KMS-11 (cell line): Measurements from ENCODE around the gene HELZ2.

Experiments used
- H2AFZ ChIP-seq: fragments of 200-600 bp; sonication (generic); 2 replicates; pipeline ENCODE4 v1.6.1; 2016; ENCODE audit warnings: antibody characterized with exemption, mixed run types, low read depth
- H3K27ac ChIP-seq: fragments of 200-600 bp; sonication (generic); 2 replicates; pipeline ENCODE4 v1.6.1; 2016; ENCODE audit warnings: mild to moderate bottlenecking, mixed run types
- H3K27me3 ChIP-seq: fragments of 200-600 bp; sonication (generic); 2 replicates; pipeline ENCODE4 v1.6.1; 2017; ENCODE audit warnings: mild to moderate bottlenecking, low read depth, mixed run types, moderate library complexity; ENCODE audit not compliant: insufficient read depth
- H3K36me3 ChIP-seq: fragments of 200-600 bp; sonication (generic); 2 replicates; pipeline ENCODE4 v1.6.1; 2017; ENCODE audit warnings: mild to moderate bottlenecking, mixed run types; ENCODE audit not compliant: insufficient read depth
- H3K4me1 ChIP-seq: fragments of 200-600 bp; sonication (generic); 2 replicates; pipeline ENCODE4 v1.6.1; 2016; ENCODE audit warnings: mild to moderate bottlenecking, low read depth, mixed run types; ENCODE audit not compliant: poor library complexity, severe bottlenecking
- H3K4me2 ChIP-seq: fragments of 200-600 bp; sonication (generic); 2 replicates; pipeline ENCODE4 v1.7.0; 2016; ENCODE audit warnings: mild to moderate bottlenecking, mixed run types
- H3K4me3 ChIP-seq: fragments of 200-600 bp; sonication (generic); IDR thresholded peaks from 2 replicates; pipeline ENCODE4 v1.6.1; 2017; ENCODE audit warnings: low read depth, low read length, mixed read lengths; ENCODE audit not compliant: insufficient read depth
- H3K79me2 ChIP-seq: fragments of 200-600 bp; sonication (generic); 2 replicates; pipeline ENCODE4 v1.6.1; 2016; ENCODE audit warnings: low read depth, mixed run types; ENCODE audit not compliant: insufficient read depth
- H3K9ac ChIP-seq: fragments of 200-600 bp; sonication (generic); 2 replicates; pipeline ENCODE4 v1.6.1; 2016; ENCODE audit warnings: mild to moderate bottlenecking, mixed run types
- H4K20me1 ChIP-seq: fragments of 200-600 bp; sonication (generic); 2 replicates; pipeline ENCODE4 v1.6.1; 2016; ENCODE audit warnings: mild to moderate bottlenecking, mixed run types; ENCODE audit not compliant: insufficient read depth
- TF ChIP-seq, protein P1 (sequence below): fragments of 200-600 bp; sonication (generic); conservative IDR thresholded peaks from 2 replicates; pipeline ENCODE4 v1.6.1; 2017; ENCODE audit warnings: low read depth, mild to moderate bottlenecking, antibody characterized with exemption, low read length, moderate library complexity, mixed read lengths

Gene HELZ2

DNA sequence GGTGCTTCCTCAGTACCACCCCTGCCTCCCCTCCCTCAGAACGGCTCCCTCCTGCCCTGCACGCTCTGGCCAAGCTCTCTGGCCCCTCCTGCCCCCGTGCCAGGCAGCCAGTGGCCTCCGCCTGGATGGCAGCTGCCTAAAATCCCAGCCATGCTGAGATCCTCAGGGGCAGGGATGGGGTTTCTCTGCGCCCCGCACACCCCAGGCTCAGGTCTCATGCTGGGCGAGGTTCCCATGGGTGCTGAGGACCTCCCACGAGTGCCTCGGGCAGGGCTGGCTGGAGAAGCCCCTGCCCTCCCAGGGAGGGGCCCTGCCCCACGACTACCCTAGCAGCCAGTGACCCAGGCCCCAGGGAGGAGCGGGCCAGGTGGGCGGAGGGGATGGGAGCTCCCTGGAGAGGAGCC, 39.6 kb downstream of the HELZ2 start:
- H3K9ac ChIP-seq: no peak overlapping the region
- H3K79me2 ChIP-seq: no peaks in the 10 kb centered on the region
- no peaks in the 10 kb centered on the region for H4K20me1 ChIP-seq
- H3K4me3 ChIP-seq: no peak overlapping the region
- TF ChIP-seq, protein P1, sequence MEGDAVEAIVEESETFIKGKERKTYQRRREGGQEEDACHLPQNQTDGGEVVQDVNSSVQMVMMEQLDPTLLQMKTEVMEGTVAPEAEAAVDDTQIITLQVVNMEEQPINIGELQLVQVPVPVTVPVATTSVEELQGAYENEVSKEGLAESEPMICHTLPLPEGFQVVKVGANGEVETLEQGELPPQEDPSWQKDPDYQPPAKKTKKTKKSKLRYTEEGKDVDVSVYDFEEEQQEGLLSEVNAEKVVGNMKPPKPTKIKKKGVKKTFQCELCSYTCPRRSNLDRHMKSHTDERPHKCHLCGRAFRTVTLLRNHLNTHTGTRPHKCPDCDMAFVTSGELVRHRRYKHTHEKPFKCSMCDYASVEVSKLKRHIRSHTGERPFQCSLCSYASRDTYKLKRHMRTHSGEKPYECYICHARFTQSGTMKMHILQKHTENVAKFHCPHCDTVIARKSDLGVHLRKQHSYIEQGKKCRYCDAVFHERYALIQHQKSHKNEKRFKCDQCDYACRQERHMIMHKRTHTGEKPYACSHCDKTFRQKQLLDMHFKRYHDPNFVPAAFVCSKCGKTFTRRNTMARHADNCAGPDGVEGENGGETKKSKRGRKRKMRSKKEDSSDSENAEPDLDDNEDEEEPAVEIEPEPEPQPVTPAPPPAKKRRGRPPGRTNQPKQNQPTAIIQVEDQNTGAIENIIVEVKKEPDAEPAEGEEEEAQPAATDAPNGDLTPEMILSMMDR: no peak
- H2AFZ ChIP-seq: no peak overlapping the region
- no peak overlapping the region for H3K27ac ChIP-seq
- no peak overlapping the region for H3K4me2 ChIP-seq
- peaks cover 10% of the 10 kb centered on the region for H3K4me1 ChIP-seq
- no peaks in the 10 kb centered on the region for H3K36me3 ChIP-seq
- peaks cover 56% of the 10 kb centered on the region for H3K27me3 ChIP-seq

DNA sequence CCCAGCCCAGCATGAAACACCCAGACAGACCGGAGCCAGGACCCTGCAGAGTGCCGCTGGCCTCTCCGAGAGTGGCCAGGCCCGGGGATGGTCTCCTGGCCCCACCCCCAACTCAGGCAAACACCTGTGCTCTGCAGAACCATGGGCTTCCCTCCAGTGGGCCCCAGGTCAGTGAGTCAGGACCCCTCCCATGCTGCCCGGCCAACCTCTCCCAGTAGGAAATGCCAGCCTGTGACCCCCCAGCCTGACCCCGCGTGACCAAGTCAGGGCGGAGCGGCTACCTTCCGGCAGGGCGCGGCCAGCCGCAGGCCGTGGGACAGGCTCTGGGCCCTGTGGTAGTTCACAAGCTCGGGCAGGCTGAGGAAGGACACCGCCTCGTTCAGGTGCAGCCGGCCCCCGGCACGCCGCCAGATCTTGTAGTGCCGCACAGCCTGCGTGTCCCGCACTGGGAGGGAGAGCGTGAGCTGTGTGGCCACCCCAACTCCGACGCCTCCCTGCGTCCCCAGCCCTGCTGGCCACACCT, 40.1 kb downstream of the HELZ2 start:
- no peak overlapping the region for H3K4me2 ChIP-seq
- peaks cover 58% of the 10 kb centered on the region for H3K27me3 ChIP-seq
- H4K20me1 ChIP-seq: no peaks in the 10 kb centered on the region
- peaks cover 10% of the 10 kb centered on the region for H3K4me1 ChIP-seq
- no peaks in the 10 kb centered on the region for H3K36me3 ChIP-seq
- no peak overlapping the region for H3K27ac ChIP-seq
- no peak overlapping the region for H3K4me3 ChIP-seq
- H3K79me2 ChIP-seq: no peaks in the 10 kb centered on the region
- TF ChIP-seq, protein P1: no peak
- no peak overlapping the region for H2AFZ ChIP-seq
- no peak overlapping the region for H3K9ac ChIP-seq

DNA sequence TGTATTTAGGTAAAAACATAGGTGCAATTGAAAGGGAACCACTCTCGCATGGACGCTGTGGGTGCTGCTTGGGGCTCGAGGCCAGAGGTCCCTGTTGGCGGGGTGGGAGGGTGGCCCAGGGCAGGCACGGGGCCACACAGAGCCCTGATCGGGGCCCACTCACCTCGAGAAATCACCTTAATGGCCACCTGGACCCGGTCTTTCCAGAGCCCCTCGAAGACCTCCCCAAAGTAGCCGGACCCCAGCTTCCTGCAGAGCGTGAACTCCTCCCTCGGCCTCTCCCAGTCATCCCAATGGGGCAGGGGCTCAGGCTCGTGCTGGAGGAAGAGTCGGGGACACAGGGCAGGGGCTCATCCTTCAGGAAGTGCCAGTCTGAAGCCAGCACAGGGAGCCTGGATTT, 40.7 kb downstream of the HELZ2 start:
- H3K4me3 ChIP-seq: no peak overlapping the region
- peaks cover 7% of the 10 kb centered on the region for H3K4me1 ChIP-seq
- no peaks in the 10 kb centered on the region for H3K79me2 ChIP-seq
- TF ChIP-seq, protein P1: no peak
- no peak overlapping the region for H3K4me2 ChIP-seq
- no peak overlapping the region for H3K27ac ChIP-seq
- no peaks in the 10 kb centered on the region for H4K20me1 ChIP-seq
- no peak overlapping the region for H3K9ac ChIP-seq
- no peak overlapping the region for H2AFZ ChIP-seq
- no peaks in the 10 kb centered on the region for H3K36me3 ChIP-seq
- peaks cover 63% of the 10 kb centered on the region for H3K27me3 ChIP-seq

DNA sequence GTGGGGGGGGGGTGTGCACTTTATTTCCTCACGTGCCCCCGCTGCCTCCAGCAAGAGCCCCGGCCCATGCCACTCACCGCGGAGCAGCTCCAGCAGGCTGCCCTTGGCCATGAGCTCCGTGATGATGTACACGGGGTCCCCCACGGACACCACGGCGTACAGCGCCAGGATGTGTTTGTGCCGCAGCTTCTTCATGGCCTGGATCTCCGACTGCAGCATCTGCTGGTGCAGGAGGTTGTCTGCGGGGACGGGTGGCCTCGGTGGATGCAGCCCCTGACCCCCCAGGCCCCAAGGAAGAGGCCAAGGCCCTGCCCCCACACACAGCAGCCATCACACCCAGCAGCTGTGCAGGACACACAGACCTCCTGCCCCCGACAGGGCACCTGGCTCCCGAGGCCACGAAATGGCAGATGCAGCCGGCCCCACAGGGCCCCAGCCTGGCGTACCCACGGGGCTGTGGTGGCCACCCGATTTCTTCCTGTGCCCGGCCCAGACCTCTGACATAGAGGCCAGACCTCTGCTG, 41.5 kb downstream of the HELZ2 start:
- H3K4me1 ChIP-seq: peaks cover 3% of the 10 kb centered on the region
- H3K36me3 ChIP-seq: no peaks in the 10 kb centered on the region
- TF ChIP-seq, protein P1: no peak
- H3K27me3 ChIP-seq: peaks cover 72% of the 10 kb centered on the region
- H3K4me2 ChIP-seq: no peak overlapping the region
- H3K4me3 ChIP-seq: no peak overlapping the region
- no peak overlapping the region for H3K27ac ChIP-seq
- no peak overlapping the region for H3K9ac ChIP-seq
- H2AFZ ChIP-seq: no peak overlapping the region
- H4K20me1 ChIP-seq: no peaks in the 10 kb centered on the region
- no peaks in the 10 kb centered on the region for H3K79me2 ChIP-seq
